H9 (cell line): ENCODE data around the gene ZBTB43. TPM values are rescaled to one million over a fixed set of nuclear protein-coding genes. Genes with fewer than 3 reads are reported as not detected.

Experiments
- DNase-seq: peaks from one replicate; pipeline ENCODE4 v3.0.0-alpha.2; 2017
- H2AFZ ChIP-seq: one replicate; pipeline ENCODE4 v1.6.1; 2013; ENCODE audit warnings: mild to moderate bottlenecking, low read length, control low read depth, moderate library complexity
- H2AK5ac ChIP-seq: 2 replicates; pipeline ENCODE4 v1.6.1; 2013; ENCODE audit warnings: low read length, control low read depth, mixed read lengths; ENCODE audit not compliant: insufficient read length
- H2BK120ac ChIP-seq: one replicate; pipeline ENCODE4 v1.6.1; 2013; ENCODE audit warnings: low read depth, mild to moderate bottlenecking, low read length, control low read depth, inconsistent platforms; ENCODE audit not compliant: poor library complexity, severe bottlenecking
- H2BK12ac ChIP-seq: 2 replicates; pipeline ENCODE4 v1.6.1; 2013; ENCODE audit warnings: low read length, control low read depth, mixed read lengths, low read depth; ENCODE audit not compliant: insufficient read length
- H2BK15ac ChIP-seq: 2 replicates; pipeline ENCODE4 v1.6.1; 2013; ENCODE audit warnings: low read depth, low read length, control low read depth
- H2BK20ac ChIP-seq: one replicate; pipeline ENCODE4 v1.6.1; 2013; ENCODE audit warnings: low read depth, mild to moderate bottlenecking, low read length, control low read depth, inconsistent platforms; ENCODE audit not compliant: poor library complexity, severe bottlenecking
- H2BK5ac ChIP-seq: 2 replicates; pipeline ENCODE4 v1.6.1; 2013; ENCODE audit warnings: low read length, control low read depth, mixed read lengths; ENCODE audit not compliant: insufficient read length
- H3K14ac ChIP-seq: 2 replicates; pipeline ENCODE4 v1.6.1; 2013; ENCODE audit warnings: low read length, control low read depth; ENCODE audit not compliant: insufficient read depth
- H3K18ac ChIP-seq: 2 replicates; pipeline ENCODE4 v1.6.1; 2013; ENCODE audit warnings: low read depth, mild to moderate bottlenecking, mixed read lengths, low read length, control low read depth; ENCODE audit not compliant: insufficient read length
- H3K23ac ChIP-seq: 2 replicates; pipeline ENCODE4 v1.6.1; 2013; ENCODE audit warnings: low read length, control low read depth, mixed read lengths, low read depth; ENCODE audit not compliant: insufficient read length
- H3K23me2 ChIP-seq: 2 replicates; pipeline ENCODE4 v1.6.1; 2013; ENCODE audit warnings: low read depth, mild to moderate bottlenecking, mixed read lengths, low read length, control low read depth; ENCODE audit not compliant: insufficient read length, poor library complexity, severe bottlenecking
- H3K27ac ChIP-seq: 2 replicates; pipeline ENCODE4 v1.5.1; 2013; ENCODE audit warnings: low read length, control low read depth, mixed read lengths, low read depth; ENCODE audit not compliant: insufficient read length
- H3K27me3 ChIP-seq: 2 replicates; pipeline ENCODE4 v1.6.1; 2013; ENCODE audit warnings: low read length, control low read depth, inconsistent platforms; ENCODE audit not compliant: insufficient read depth
- H3K4ac ChIP-seq: 2 replicates; pipeline ENCODE4 v1.6.1; 2013; ENCODE audit warnings: low read depth, mild to moderate bottlenecking, control low read depth, inconsistent platforms, low read length, moderate library complexity
- H3K4me1 ChIP-seq: 2 replicates; pipeline ENCODE4 v1.6.1; 2013; ENCODE audit warnings: low read length, control low read depth, inconsistent platforms; ENCODE audit not compliant: insufficient read depth
- H3K4me2 ChIP-seq: 2 replicates; pipeline ENCODE4 v1.6.1; 2013; ENCODE audit warnings: low read length, control low read depth, mixed read lengths; ENCODE audit not compliant: insufficient read length, insufficient read depth
- H3K56ac ChIP-seq: 2 replicates; pipeline ENCODE4 v1.6.1; 2013; ENCODE audit warnings: low read depth, mild to moderate bottlenecking, mixed read lengths, low read length, control low read depth; ENCODE audit not compliant: insufficient read length
- H3K79me1 ChIP-seq: 2 replicates; pipeline ENCODE4 v1.6.1; 2013; ENCODE audit warnings: low read depth, mild to moderate bottlenecking, moderate library complexity, low read length, control low read depth, inconsistent platforms; ENCODE audit not compliant: insufficient read depth, poor library complexity, severe bottlenecking
- H3K79me2 ChIP-seq: 2 replicates; pipeline ENCODE4 v1.6.1; 2013; ENCODE audit warnings: low read length, control low read depth, inconsistent platforms; ENCODE audit not compliant: insufficient read depth
- H3K9ac ChIP-seq: 2 replicates; pipeline ENCODE4 v1.6.1; 2013; ENCODE audit warnings: low read length, control low read depth, mixed read lengths; ENCODE audit not compliant: insufficient read length; ENCODE audit errors: extremely low read depth
- H3K9me3 ChIP-seq: one replicate; pipeline ENCODE4 v1.6.1; 2013; ENCODE audit warnings: low read depth, low read length, inconsistent platforms; ENCODE audit not compliant: control insufficient read depth
- H3T11ph ChIP-seq: one replicate; pipeline ENCODE4 v1.6.1; 2013; ENCODE audit warnings: mild to moderate bottlenecking, low read length, control low read depth, inconsistent platforms
- H4K20me1 ChIP-seq: one replicate; pipeline ENCODE4 v1.6.1; 2013; ENCODE audit not compliant: control insufficient read depth, insufficient read length, insufficient read depth
- H4K5ac ChIP-seq: 2 replicates; pipeline ENCODE4 v1.6.1; 2013; ENCODE audit warnings: low read depth, mild to moderate bottlenecking, mixed read lengths, low read length, control low read depth; ENCODE audit not compliant: insufficient read length
- H4K8ac ChIP-seq: replicated peaks from 2 replicates; pipeline ENCODE4 v1.6.1; 2013; ENCODE audit warnings: low read length, control low read depth, mixed read lengths, low read depth; ENCODE audit not compliant: insufficient read length
- H4K91ac ChIP-seq: 2 replicates; pipeline ENCODE4 v1.6.1; 2013; ENCODE audit warnings: low read depth, mild to moderate bottlenecking, moderate library complexity, mixed read lengths, low read length, control low read depth; ENCODE audit not compliant: insufficient read length
- H3K27ac Mint-ChIP-seq, 3 experiments: 2 replicates in 2 of 3; 3 replicates in 1 of 3; pipeline ENCODE4 v1.8.0; 2020 to 2021; ENCODE audit warnings: mixed read lengths in 3 of 3, mild to moderate bottlenecking in 1 of 3, moderate library complexity in 1 of 3
- H3K27me3 Mint-ChIP-seq: 2 replicates; pipeline ENCODE4 v1.8.0; 2021; ENCODE audit warnings: low read depth, mild to moderate bottlenecking, moderate library complexity, mixed read lengths
- H3K36me3 Mint-ChIP-seq, 3 experiments: 2 replicates in 2 of 3; 3 replicates in 1 of 3; pipeline ENCODE4 v1.8.0; 2020 to 2021; ENCODE audit warnings: low read depth in 3 of 3, mixed read lengths in 3 of 3; ENCODE audit not compliant: insufficient read depth in 1 of 3
- H3K4me1 Mint-ChIP-seq, 2 experiments: 2 replicates each; pipeline ENCODE4 v1.8.0; 2020; ENCODE audit warnings: mixed read lengths in 2 of 2
- H3K4me3 Mint-ChIP-seq, 2 experiments: 2 replicates in 1 of 2; 3 replicates in 1 of 2; pipeline ENCODE4 v1.8.0; 2020 to 2021; ENCODE audit warnings: mild to moderate bottlenecking in 2 of 2, mixed read lengths in 2 of 2, moderate library complexity in 1 of 2
- H3K9me3 Mint-ChIP-seq, 2 experiments: 2 replicates in 1 of 2; 3 replicates in 1 of 2; pipeline ENCODE4 v1.8.0; 2020; ENCODE audit warnings: mild to moderate bottlenecking in 2 of 2, mixed read lengths in 2 of 2, moderate library complexity in 1 of 2
- WGBS: extraction: QIAGEN DNeasy Blood & Tissue Kit; methylation state at CpG from one replicate; pipeline ENCODE4 v1.1.7; 2013; ENCODE audit warnings: missing lambda C conversion rate, low lambda C conversion rate, mixed read lengths; ENCODE audit not compliant: insufficient read length; ENCODE audit errors: extremely low coverage; 5-methylcytosine and 5-hydroxymethylcytosine counted together
- total RNA-seq: library from RNA; stranded (reverse); gene quantifications from 2 replicates; pipeline ENCODE4 v1.2.1, GENCODE V29; 2021
- TF ChIP-seq, protein P1 (sequence below): fragments of 200-600 bp; sonication (generic); conservative IDR thresholded peaks from 3 replicates; pipeline ENCODE4 v1.8.0; 2021; ENCODE audit warnings: antibody characterized with exemption, mild to moderate bottlenecking

The ZBTB43 gene
- total RNA-seq, 1 experiment from 2014 or later: 15.7 TPM

DNA sequence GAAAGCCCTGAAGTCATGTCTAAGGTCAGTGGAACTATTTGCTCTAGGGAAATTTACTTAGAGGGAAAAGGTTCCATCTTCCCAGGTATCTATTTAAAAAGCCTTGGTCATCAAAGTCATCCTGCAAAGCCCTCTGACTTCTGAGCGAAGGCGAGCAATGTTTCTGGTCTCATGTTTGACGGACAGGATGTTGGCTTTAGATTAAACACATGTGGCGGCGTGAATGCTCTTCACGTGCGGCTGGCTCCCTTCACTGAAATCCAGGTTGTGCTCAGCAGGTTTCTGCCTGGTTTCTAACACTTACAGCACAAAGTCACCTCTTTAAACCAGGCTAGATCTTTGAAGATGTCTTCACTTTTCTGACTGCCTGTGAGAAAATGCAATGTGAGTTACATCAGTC, 49.9 kb downstream of the ZBTB43 start:
- no peak overlapping the region for H3K4me3 Mint-ChIP-seq
- no peak overlapping the region for H4K8ac ChIP-seq
- DNase-seq: no peak
- H3K27ac ChIP-seq: no peak overlapping the region
- H2BK120ac ChIP-seq: no peak overlapping the region
- peaks cover 10 to 17% of the 10 kb centered on the region in 2 experiments for H3K4me1 Mint-ChIP-seq
- no peaks in the 10 kb centered on the region for H3K79me1 ChIP-seq
- H3K9me3 ChIP-seq: no peaks in the 10 kb centered on the region
- H2BK20ac ChIP-seq: no peak overlapping the region
- H2BK12ac ChIP-seq: no peak overlapping the region
- H3K27me3 ChIP-seq: no peaks in the 10 kb centered on the region
- H2AFZ ChIP-seq: no peak overlapping the region
- no peak overlapping the region for H2BK15ac ChIP-seq
- H3K14ac ChIP-seq: no peak overlapping the region
- no peak overlapping the region for H3K56ac ChIP-seq
- no peaks in the 10 kb centered on the region for H3K79me2 ChIP-seq
- H4K20me1 ChIP-seq: no peaks in the 10 kb centered on the region
- no peak overlapping the region for H3K4ac ChIP-seq
- no peaks in the 10 kb centered on the region for H3K9me3 Mint-ChIP-seq
- H3K23ac ChIP-seq: no peak overlapping the region
- peaks cover 47% of the 10 kb centered on the region for H3K27me3 Mint-ChIP-seq
- no peak overlapping the region for H3T11ph ChIP-seq
- WGBS: no CpG with 5 or more reads among the region's 7 CpGs
- no peak overlapping the region for H3K18ac ChIP-seq
- no peak overlapping the region for H2BK5ac ChIP-seq
- no peak overlapping the region for H3K4me2 ChIP-seq
- H4K5ac ChIP-seq: no peak overlapping the region
- H2AK5ac ChIP-seq: no peak overlapping the region
- no peak overlapping the region for H3K9ac ChIP-seq
- H3K23me2 ChIP-seq: no peaks in the 10 kb centered on the region
- H3K36me3 Mint-ChIP-seq: no peaks in the 10 kb centered on the region; a peak in 1 of 7 replicates
- no peak overlapping the region for H3K27ac Mint-ChIP-seq
- no peaks in the 10 kb centered on the region; the same call in 1 of the 2 replicates for H3K4me1 ChIP-seq
- H4K91ac ChIP-seq: no peak overlapping the region
- TF ChIP-seq, protein P1, sequence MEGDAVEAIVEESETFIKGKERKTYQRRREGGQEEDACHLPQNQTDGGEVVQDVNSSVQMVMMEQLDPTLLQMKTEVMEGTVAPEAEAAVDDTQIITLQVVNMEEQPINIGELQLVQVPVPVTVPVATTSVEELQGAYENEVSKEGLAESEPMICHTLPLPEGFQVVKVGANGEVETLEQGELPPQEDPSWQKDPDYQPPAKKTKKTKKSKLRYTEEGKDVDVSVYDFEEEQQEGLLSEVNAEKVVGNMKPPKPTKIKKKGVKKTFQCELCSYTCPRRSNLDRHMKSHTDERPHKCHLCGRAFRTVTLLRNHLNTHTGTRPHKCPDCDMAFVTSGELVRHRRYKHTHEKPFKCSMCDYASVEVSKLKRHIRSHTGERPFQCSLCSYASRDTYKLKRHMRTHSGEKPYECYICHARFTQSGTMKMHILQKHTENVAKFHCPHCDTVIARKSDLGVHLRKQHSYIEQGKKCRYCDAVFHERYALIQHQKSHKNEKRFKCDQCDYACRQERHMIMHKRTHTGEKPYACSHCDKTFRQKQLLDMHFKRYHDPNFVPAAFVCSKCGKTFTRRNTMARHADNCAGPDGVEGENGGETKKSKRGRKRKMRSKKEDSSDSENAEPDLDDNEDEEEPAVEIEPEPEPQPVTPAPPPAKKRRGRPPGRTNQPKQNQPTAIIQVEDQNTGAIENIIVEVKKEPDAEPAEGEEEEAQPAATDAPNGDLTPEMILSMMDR: no peak
